Right lobe of liver (tissue), 6 donors: Measurements from ENCODE around the gene SCRT2. TPM values are rescaled to one million over a fixed set of nuclear protein-coding genes. Genes with fewer than 3 reads are reported as not detected.
"Not testable (repeated sequence)": the region's sequence is repeated elsewhere in the genome, so short reads cannot be mapped to it uniquely, and the experiment has no call there.

Source experiments
- ATAC-seq, 4 donors: fragments of 200-7000 bp; cut with Tn5 transposase; one replicate each; pipeline ENCODE4 v1.9.1; 2020; ENCODE audit warnings: mild to moderate bottlenecking in 4 of 4, moderate library complexity in 4 of 4
- DNase-seq, 3 donors: peaks; one replicate each; pipeline ENCODE4 v3.0.0-alpha.2; 2020
- H3K27ac ChIP-seq, 3 donors: fragments of 200-600 bp; one replicate each; pipeline ENCODE4 v1.8.0; 2022
- H3K27me3 ChIP-seq, 2 donors: fragments of 200-600 bp; one replicate each; pipeline ENCODE4 v1.8.0; 2022
- H3K36me3 ChIP-seq, 4 donors: fragments of 200-600 bp; sonication (generic) in 1 of 4; one replicate each; pipeline versions ENCODE4 v1.5.1 to v1.8.0; 2017 to 2022; ENCODE audit warnings: control low read depth in 1 of 4
- H3K4me1 ChIP-seq, 4 donors: fragments of 200-600 bp; sonication (generic) in 1 of 4; one replicate each; pipeline versions ENCODE4 v1.5.1 to v1.8.0; 2017 to 2022; ENCODE audit warnings: control low read depth in 1 of 4
- H3K4me3 ChIP-seq, 3 donors: fragments of 200-600 bp; one replicate each; pipeline ENCODE4 v1.8.0; 2022
- H3K9me3 ChIP-seq, 4 donors: fragments of 200-600 bp; sonication (generic) in 1 of 4; one replicate each; pipeline versions ENCODE4 v1.5.1 to v1.8.0; 2017 to 2022; ENCODE audit warnings: control low read depth in 1 of 4
- CTCF ChIP-seq, 4 donors: fragments of 200-600 bp in 3 of 4; fragments of 450-650 bp in 1 of 4; IDR thresholded peaks; one replicate each; pipeline versions ENCODE4 v1.5.1 to v1.8.0; 2016 to 2022; ENCODE audit warnings: antibody characterized with exemption in 4 of 4, mild to moderate bottlenecking in 2 of 4
- POLR2A ChIP-seq: fragments of 450-650 bp; IDR thresholded peaks from one replicate; pipeline ENCODE4 v1.6.1; 2017; ENCODE audit warnings: antibody characterized with exemption, mild to moderate bottlenecking
- WGBS: methylation state at CpG from one replicate; pipeline ENCODE4 v1.1.6; 2018; ENCODE audit warnings: low coverage, low lambda C conversion rate; ENCODE audit not compliant: insufficient coverage; ENCODE audit errors: missing lambda C conversion rate; 5-methylcytosine and 5-hydroxymethylcytosine counted together
- intact Hi-C, 2 donors: fragments of 100-400 bp; cut with DNase I; formaldehyde crosslinking; loops; one replicate each; pipeline versions ENCODE4 v1.11.2 to v1.14.1; 2022
- long read RNA-seq: library from polyadenylated mRNA; unstranded; transcript quantifications from one replicate; pipeline ENCODE4 v2.0.0, GENCODE V29; 2019
- total RNA-seq, 6 experiments: library from RNA; depleted of rRNA in 2 of 6; stranded (reverse); fragments of >200 nt in 2 of 6; fragmentation: NEBNext Ultra II Directional in 3 of 6; extraction: Animal tissue kit (Norgen Biotek cat#: 25700) in 3 of 6; gene quantifications; one replicate each; pipeline versions ENCODE4 v1.1.0 to v1.2.4, GENCODE V29; 2016 to 2023
- donor health status: DM: no; HTN: yes; CAD: no.
- donor health status: DM: no; HTN: no; CAD: no.
- donor health status: DM: no; HTN: no; CAD: no.
- donor health status: DM: no; HTN: yes; CAD: no.
- donor health status: DM: no; HTN: yes; CAD: no.

SCRT2 gene
- not detected for total RNA-seq
- long read RNA-seq = 0 reads

GRCh38 chr20:675453-676314 is at the start of gene SCRT2:
Gene SCRT2, minus strand, starts transcription at chr20:675802. Its CDS starts 201 bp downstream, at chr20:675601.
- Histone ChIP-seq H3K27ac (no peak within 1 kb of the TSS), H3K36me3 (no peaks in the 10 kb centered on the region), H3K4me1 (peaks cover 0 to 13% (median 0%) of the 10 kb centered on the region in 4 donors), H3K4me3 (no peak within 1 kb of the TSS), H3K9me3 (no peaks in the 10 kb centered on the region), H3K27me3 (peaks cover 0 to 12% of the 10 kb centered on the region in 2 donors)
- intact Hi-C loops = no loop called here
- TF ChIP-seq POLR2A (no peak), CTCF (IDR thresholded peaks at IDR 0.05) (no peak)
- ATAC-seq (peak; percentile 94 to 98 (median 96)), DNase-seq (peak; percentile 83 to 87 (median 85))
- 2% methylated on average over 44 of the region's 69 CpGs for WGBS

- not testable (repeated sequence) for H3K4me3 ChIP-seq, ATAC-seq, H3K9me3 ChIP-seq, H3K36me3 ChIP-seq, H3K27ac ChIP-seq, H3K27me3 ChIP-seq, H3K4me1 ChIP-seq, DNase-seq
- 79% methylated on average over 6 of the region's 7 CpGs for WGBS
- intact Hi-C loops = loop anchor here in 1 of 2 donors (10.0 kb wide), 1 partner anchor 160 kb away; no protein-coding TSS in a partner anchor
Measured at GRCh38 chr20:724797-725196, 49.2 kb upstream of the SCRT2 start.

GRCh38 chr20:723756-724155 is 48.2 kb upstream of the SCRT2 start:
- ATAC-seq (peak in 1 of 4 donors; percentile 13), DNase-seq (no peak)
- intact Hi-C loops = loop anchor here in 1 of 2 donors (10.0 kb wide), 1 partner anchor 159 kb away; no protein-coding TSS in a partner anchor
- Histone ChIP-seq H3K27me3 (peaks cover 0 to 7% of the 10 kb centered on the region in 2 donors), H3K9me3 (no peaks in the 10 kb centered on the region), H3K4me1 (peaks cover 0 to 7% (median 3%) of the 10 kb centered on the region in 4 donors), H3K36me3 (no peaks in the 10 kb centered on the region), H3K4me3 (no peak overlapping the region), H3K27ac (no peak overlapping the region)
- 60% methylated on average over 1 of the region's 8 CpGs for WGBS
- TF ChIP-seq CTCF (IDR thresholded peaks at IDR 0.05) (no peak), POLR2A (no peak)

- no peak overlapping the region for H3K27ac ChIP-seq
- no peak for DNase-seq
- 63% methylated on average over 4 of the region's 11 CpGs for WGBS
- no peaks in the 10 kb centered on the region for H3K36me3 ChIP-seq
- H3K4me1 ChIP-seq = peaks cover 0 to 2% (median 0%) of the 10 kb centered on the region in 4 donors
- no peak overlapping the region for H3K4me3 ChIP-seq
- no peak for ATAC-seq
- intact Hi-C loops = loop anchor here in 1 of 2 donors (10.0 kb wide), 1 partner anchor 158 kb away; no protein-coding TSS in a partner anchor
- no peaks in the 10 kb centered on the region for H3K9me3 ChIP-seq
- TF ChIP-seq POLR2A (no peak), CTCF (IDR thresholded peaks at IDR 0.05) (no peak)
- peaks cover 0 to 4% of the 10 kb centered on the region in 2 donors for H3K27me3 ChIP-seq
Measured at GRCh38 chr20:722822-723644, 47.4 kb upstream of the SCRT2 start.
